Trophoblast cell (in vitro differentiated cells and primary cell): ENCODE data around the gene LRRC8D.
A peak's percentile ranks its signal among the peaks of the same experiment; 100 is the strongest.

Experiments used
- DNase-seq, 2 donors: peaks; one replicate each; pipeline ENCODE4 v3.0.0-alpha.2; 2016
- H2AFZ ChIP-seq: 2 replicates; pipeline ENCODE4 v1.6.1; 2013; ENCODE audit warnings: low read length, moderate library complexity, mild to moderate bottlenecking; ENCODE audit not compliant: insufficient read depth, poor library complexity
- H2AK5ac ChIP-seq: 2 replicates; pipeline ENCODE4 v1.6.1; 2013; ENCODE audit warnings: mild to moderate bottlenecking, low read length
- H2BK120ac ChIP-seq: 2 replicates; pipeline ENCODE4 v1.6.1; 2013; ENCODE audit warnings: low read length, mild to moderate bottlenecking, moderate library complexity; ENCODE audit not compliant: insufficient read depth, poor library complexity
- H2BK12ac ChIP-seq: 2 replicates; pipeline ENCODE4 v1.6.1; 2013; ENCODE audit warnings: mild to moderate bottlenecking, low read length, moderate library complexity
- H2BK5ac ChIP-seq: 2 replicates; pipeline ENCODE4 v1.6.1; 2013; ENCODE audit warnings: low read length, low read depth, moderate library complexity, mild to moderate bottlenecking; ENCODE audit not compliant: poor library complexity
- H3K14ac ChIP-seq: 2 replicates; pipeline ENCODE4 v1.6.1; 2013; ENCODE audit warnings: mild to moderate bottlenecking, low read length
- H3K18ac ChIP-seq: 2 replicates; pipeline ENCODE4 v1.6.1; 2013; ENCODE audit warnings: mild to moderate bottlenecking, low read length
- H3K23ac ChIP-seq: 2 replicates; pipeline ENCODE4 v1.6.1; 2013; ENCODE audit warnings: low read length
- H3K27ac ChIP-seq: 2 replicates; pipeline ENCODE4 v1.5.1; 2013; ENCODE audit warnings: low read depth, mild to moderate bottlenecking, inconsistent platforms, low read length, moderate library complexity
- H3K27me3 ChIP-seq: 2 replicates; pipeline ENCODE4 v1.6.1; 2013; ENCODE audit warnings: inconsistent platforms, mild to moderate bottlenecking, low read length, moderate library complexity; ENCODE audit not compliant: insufficient read depth
- H3K36me3 ChIP-seq, 2 experiments: 1 replicate in 1 of 2; 2 replicates in 1 of 2; pipeline ENCODE4 v1.6.1; 2013; ENCODE audit warnings: low read length in 2 of 2, mild to moderate bottlenecking in 2 of 2, moderate library complexity in 1 of 2; ENCODE audit not compliant: insufficient read depth in 2 of 2, control insufficient read depth in 1 of 2
- H3K4ac ChIP-seq: 2 replicates; pipeline ENCODE4 v1.6.1; 2013; ENCODE audit warnings: low read depth, mild to moderate bottlenecking, low read length, moderate library complexity
- H3K4me1 ChIP-seq, 2 experiments: 1 replicate in 1 of 2; 2 replicates in 1 of 2; pipeline ENCODE4 v1.6.1; 2013; ENCODE audit warnings: low read length in 2 of 2, mild to moderate bottlenecking in 2 of 2, moderate library complexity in 1 of 2; ENCODE audit not compliant: insufficient read depth in 2 of 2, control insufficient read depth in 1 of 2
- H3K4me2 ChIP-seq: 2 replicates; pipeline ENCODE4 v1.6.1; 2013; ENCODE audit warnings: inconsistent platforms, mild to moderate bottlenecking, low read length, moderate library complexity
- H3K4me3 ChIP-seq: 2 replicates; pipeline ENCODE4 v1.5.1; 2013; ENCODE audit warnings: mild to moderate bottlenecking, low read depth, low read length, inconsistent platforms
- H3K79me1 ChIP-seq: one replicate; pipeline ENCODE4 v1.6.1; 2013; ENCODE audit warnings: low read length
- H3K79me2 ChIP-seq: 2 replicates; pipeline ENCODE4 v1.6.1; 2013; ENCODE audit warnings: low read length, mild to moderate bottlenecking; ENCODE audit not compliant: control insufficient read depth, insufficient read depth, poor library complexity
- H3K9ac ChIP-seq: 2 replicates; pipeline ENCODE4 v1.6.1; 2013; ENCODE audit warnings: mild to moderate bottlenecking, low read length
- H3K9me3 ChIP-seq: 2 replicates; pipeline ENCODE4 v1.6.1; 2013; ENCODE audit warnings: low read depth, mild to moderate bottlenecking, control low read depth, inconsistent platforms, low read length; ENCODE audit not compliant: insufficient read depth
- H4K12ac ChIP-seq: 2 replicates; pipeline ENCODE4 v1.6.1; 2013; ENCODE audit warnings: low read depth, mild to moderate bottlenecking, low read length, moderate library complexity
- H4K8ac ChIP-seq: 2 replicates; pipeline ENCODE4 v1.6.1; 2013; ENCODE audit warnings: low read depth, mild to moderate bottlenecking, low read length, moderate library complexity
- H4K91ac ChIP-seq: one replicate; pipeline ENCODE4 v1.6.1; 2013; ENCODE audit warnings: low read depth, mild to moderate bottlenecking, low read length, moderate library complexity
- WGBS: extraction: QIAGEN DNeasy Blood & Tissue Kit; methylation state at CpG from one replicate; pipeline ENCODE4 v1.1.7; 2013; ENCODE audit warnings: missing lambda C conversion rate; ENCODE audit not compliant: insufficient read length, insufficient coverage; ENCODE audit errors: extremely low coverage; 5-methylcytosine and 5-hydroxymethylcytosine counted together

Gene LRRC8D

DNA sequence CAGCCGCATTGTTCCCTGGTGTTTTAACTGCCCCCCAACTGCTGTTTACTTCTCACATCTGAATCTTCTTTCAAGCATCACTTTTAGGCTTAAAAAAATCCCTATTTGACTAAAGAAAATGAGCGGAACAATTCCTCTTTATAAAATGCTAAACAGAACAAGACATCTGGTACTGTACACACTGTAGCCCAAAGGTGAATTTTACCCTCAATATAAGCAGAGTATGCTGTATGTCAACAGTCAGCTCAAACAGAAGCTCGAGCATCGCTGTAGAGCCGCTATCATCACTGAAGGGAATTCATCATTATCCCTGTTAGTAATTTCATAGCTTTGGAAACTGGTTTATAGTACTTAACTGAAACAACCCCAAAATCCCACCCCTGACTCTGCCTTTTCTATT lies 85.3 kb downstream of the LRRC8D start:
- H2BK5ac ChIP-seq: peak overlapping the region; percentile 4
- H3K4ac ChIP-seq: no peak overlapping the region
- no peak overlapping the region for H2AK5ac ChIP-seq
- no peak overlapping the region for H4K12ac ChIP-seq
- no peak overlapping the region for H3K4me3 ChIP-seq
- H3K9ac ChIP-seq: no peak overlapping the region
- H3K79me2 ChIP-seq: no peaks in the 10 kb centered on the region
- H4K91ac ChIP-seq: no peak overlapping the region
- peak overlapping the region; percentile 12 for H2BK120ac ChIP-seq
- H3K36me3 ChIP-seq: no peaks in the 10 kb centered on the region
- H2BK12ac ChIP-seq: no peak overlapping the region
- H3K27ac ChIP-seq: peak overlapping the region; percentile 84
- H3K18ac ChIP-seq: no peak overlapping the region
- H3K9me3 ChIP-seq: no peaks in the 10 kb centered on the region
- H3K23ac ChIP-seq: no peak overlapping the region
- H3K14ac ChIP-seq: no peak overlapping the region
- peak overlapping the region; percentile 10 for H3K4me2 ChIP-seq
- H3K27me3 ChIP-seq: no peaks in the 10 kb centered on the region
- peaks cover 7 to 18% of the 10 kb centered on the region in 2 experiments for H3K4me1 ChIP-seq
- H3K79me1 ChIP-seq: peaks cover 16% of the 10 kb centered on the region
- H2AFZ ChIP-seq: no peak overlapping the region
- no peak overlapping the region for H4K8ac ChIP-seq
- no peak for DNase-seq
- no CpG with 5 or more reads among the region's 5 CpGs for WGBS

DNA sequence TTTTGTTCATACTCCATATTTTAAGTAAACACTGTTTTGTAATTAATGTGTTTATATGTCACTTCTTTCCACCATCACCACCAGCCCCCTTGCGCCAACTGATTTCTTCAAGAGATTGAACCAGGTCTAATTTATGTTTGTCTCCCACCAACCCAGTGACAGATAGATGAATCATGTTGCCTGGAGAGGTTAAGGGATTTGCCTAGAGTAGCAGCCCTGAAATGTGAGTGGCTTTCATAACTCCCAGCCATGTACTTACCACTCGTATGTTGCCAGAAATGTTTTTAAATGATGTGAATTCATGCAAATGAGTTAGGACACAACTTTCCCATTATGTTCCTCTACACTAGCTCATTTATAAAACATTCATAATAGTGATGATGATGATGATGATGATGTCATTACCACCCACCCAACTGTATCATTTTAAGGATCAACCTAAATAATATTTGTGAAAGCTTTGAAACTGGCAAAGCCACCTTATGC lies 86.9 kb downstream of the LRRC8D start:
- Histone ChIP-seq H3K4me1 (peaks cover 12 to 24% of the 10 kb centered on the region in 2 experiments), H3K23ac (no peak overlapping the region), H3K4ac (no peak overlapping the region), H3K4me2 (no peak overlapping the region), H4K12ac (no peak overlapping the region), H2AK5ac (no peak overlapping the region), H3K79me1 (peaks cover 20% of the 10 kb centered on the region), H2BK5ac (no peak overlapping the region), H4K8ac (no peak overlapping the region), H3K27ac (peak overlapping the region; percentile 76), H3K9me3 (no peaks in the 10 kb centered on the region), H3K27me3 (no peaks in the 10 kb centered on the region), H2BK120ac (no peak overlapping the region), H3K9ac (no peak overlapping the region), H4K91ac (peak overlapping the region; percentile 2), H3K4me3 (no peak overlapping the region), H3K79me2 (no peaks in the 10 kb centered on the region), H2AFZ (no peak overlapping the region), H2BK12ac (no peak overlapping the region), H3K18ac (no peak overlapping the region), H3K14ac (no peak overlapping the region), H3K36me3 (no peaks in the 10 kb centered on the region)
- DNase-seq: peak in 1 of 2 donors; percentile 7
- no CpG with 5 or more reads among the region's 2 CpGs for WGBS

DNA sequence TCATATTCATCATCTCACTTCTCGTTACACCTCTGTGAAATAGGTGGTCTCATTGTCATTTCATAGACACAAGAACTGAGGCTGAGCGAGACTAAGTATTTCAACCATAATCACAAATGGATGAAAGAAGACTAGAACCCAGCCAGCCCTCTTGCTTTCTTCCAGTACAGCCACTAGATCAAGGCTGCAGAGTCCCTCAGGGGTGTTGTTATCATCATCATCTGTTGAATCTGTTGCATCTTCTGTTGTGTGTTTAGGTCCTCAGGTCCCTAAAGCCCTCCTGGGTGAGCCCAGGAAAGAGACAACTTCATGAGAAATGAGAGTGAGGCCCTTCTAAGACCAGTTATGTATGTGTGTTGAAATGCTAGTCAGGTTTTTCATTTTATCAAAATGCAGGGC lies 87.4 kb downstream of the LRRC8D start:
- peaks cover 20% of the 10 kb centered on the region for H3K79me1 ChIP-seq
- H4K91ac ChIP-seq: no peak overlapping the region
- H3K18ac ChIP-seq: peak overlapping the region; percentile 73
- H3K79me2 ChIP-seq: no peaks in the 10 kb centered on the region
- no peak overlapping the region for H3K23ac ChIP-seq
- no peak for DNase-seq
- peak overlapping the region; percentile 10 for H2BK5ac ChIP-seq
- peak overlapping the region; percentile 80 for H2BK12ac ChIP-seq
- H3K36me3 ChIP-seq: no peaks in the 10 kb centered on the region
- H3K4me2 ChIP-seq: peak overlapping the region; percentile 20
- H4K12ac ChIP-seq: no peak overlapping the region
- H2BK120ac ChIP-seq: peak overlapping the region; percentile 70
- no peak overlapping the region for H3K9ac ChIP-seq
- no CpG with 5 or more reads among the region's 2 CpGs for WGBS
- H3K14ac ChIP-seq: no peak overlapping the region
- H4K8ac ChIP-seq: no peak overlapping the region
- H3K27me3 ChIP-seq: no peaks in the 10 kb centered on the region
- H2AFZ ChIP-seq: no peak overlapping the region
- peak overlapping the region; percentile 44 for H3K27ac ChIP-seq
- H3K9me3 ChIP-seq: no peaks in the 10 kb centered on the region
- H2AK5ac ChIP-seq: no peak overlapping the region
- no peak overlapping the region for H3K4me3 ChIP-seq
- no peak overlapping the region for H3K4ac ChIP-seq
- peaks cover 15 to 27% of the 10 kb centered on the region in 2 experiments for H3K4me1 ChIP-seq

DNA sequence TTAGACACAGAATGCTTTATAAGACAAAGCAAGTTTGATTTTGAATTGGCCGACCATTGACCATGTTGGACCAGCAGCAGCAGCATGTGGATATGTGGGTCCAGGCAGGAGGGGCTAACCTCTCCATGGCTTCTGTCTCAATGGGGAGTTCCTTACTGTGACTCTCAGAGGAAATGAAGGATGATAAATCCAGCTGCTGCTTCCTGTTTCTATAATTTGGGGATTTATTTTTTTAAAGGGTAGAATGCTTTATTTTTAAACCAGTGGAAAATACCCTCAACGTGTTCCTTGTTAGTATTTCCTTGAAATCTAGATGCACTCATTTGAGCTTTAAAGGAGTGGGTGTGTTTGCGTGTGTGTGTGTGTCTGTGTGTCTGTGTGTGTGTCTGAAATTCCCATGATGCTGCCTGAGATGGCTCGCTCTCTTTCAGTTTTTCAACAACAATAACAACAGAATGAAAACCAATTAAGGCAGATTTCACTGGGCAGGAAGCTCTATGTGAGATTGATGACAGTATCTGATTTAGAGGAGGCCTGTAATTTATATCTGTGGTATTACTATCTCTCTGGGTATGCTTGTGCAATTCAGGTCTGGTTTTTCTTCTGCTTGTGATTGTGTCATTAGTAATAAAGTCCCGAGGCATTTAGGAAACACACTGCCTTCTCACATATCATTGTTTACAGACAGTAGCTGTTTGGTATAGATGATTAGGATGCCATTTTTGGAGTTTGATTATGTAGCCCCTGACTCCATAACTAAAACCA lies 88.0 kb downstream of the LRRC8D start:
- Histone ChIP-seq H3K18ac (peak overlapping the region; percentile 73), H3K27ac (peak overlapping the region; percentile 44), H3K36me3 (no peaks in the 10 kb centered on the region), H3K27me3 (no peaks in the 10 kb centered on the region), H2AFZ (no peak overlapping the region), H4K12ac (no peak overlapping the region), H2BK5ac (peak overlapping the region; percentile 24), H3K4me1 (peaks cover 15 to 27% of the 10 kb centered on the region in 2 experiments), H3K4me3 (no peak overlapping the region), H3K79me1 (peaks cover 19% of the 10 kb centered on the region), H4K91ac (peak overlapping the region; percentile 63), H2BK12ac (peak overlapping the region; percentile 80), H3K4ac (no peak overlapping the region), H4K8ac (no peak overlapping the region), H3K9ac (no peak overlapping the region), H2AK5ac (no peak overlapping the region), H3K79me2 (no peaks in the 10 kb centered on the region), H3K14ac (peak overlapping the region; percentile 30), H3K23ac (no peak overlapping the region), H3K9me3 (no peaks in the 10 kb centered on the region), H3K4me2 (no peak overlapping the region), H2BK120ac (peak overlapping the region; percentile 70)
- WGBS: no CpG with 5 or more reads among the region's 5 CpGs
- peak; percentile 18 to 81 for DNase-seq
